ENCODE measurements around the gene FMNL1. TPM values are rescaled to one million over a fixed set of nuclear protein-coding genes. Genes with fewer than 3 reads are reported as not detected.

The FMNL1 gene
- total and polyA plus RNA-seq, 4 donors: 1.5 to 7.4 (median 4.8) TPM

DNA sequence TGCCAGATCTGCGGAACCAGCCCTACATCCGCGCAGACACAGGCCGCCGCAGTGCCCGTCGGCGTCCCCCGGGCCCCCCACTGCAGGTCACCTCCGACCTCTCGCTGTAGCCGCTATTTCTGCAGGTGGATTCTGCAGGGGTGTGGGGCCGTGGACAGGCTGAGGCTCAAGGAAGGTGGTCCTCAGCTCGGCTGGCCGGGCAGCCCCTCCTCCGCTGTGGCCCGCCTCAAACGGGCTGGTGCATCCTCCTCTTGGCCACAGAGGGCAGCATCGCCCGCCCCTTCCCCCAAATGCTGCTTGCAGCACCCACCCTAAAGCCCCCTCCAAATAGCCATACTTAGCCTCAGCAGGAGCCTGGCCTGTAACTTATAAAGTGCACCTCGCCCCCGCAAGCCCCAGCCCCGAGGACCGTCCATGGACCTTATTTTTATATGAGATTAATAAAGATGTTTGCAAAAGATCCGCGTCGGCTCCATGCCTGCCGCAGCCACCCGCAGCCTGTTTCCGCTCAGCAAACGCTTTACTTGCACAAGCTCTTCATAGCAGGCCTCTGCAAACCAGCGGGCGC is 25.3 kb downstream of the FMNL1 start:
- H3K27me3 ChIP-seq (ENCODE audit: control insufficient read depth in 4 of 4, insufficient read depth in 4 of 4, low read length in 3 of 4): no peaks in the 10 kb centered on the region
- H3K36me3 ChIP-seq (ENCODE audit: control insufficient read depth in 4 of 4, insufficient read depth in 3 of 4, low read depth in 1 of 4, low read length in 3 of 4): no peaks in the 10 kb centered on the region
- no peak for DNase-seq (ENCODE audit: low spot score)
- H3K9me3 ChIP-seq (ENCODE audit: control insufficient read depth in 4 of 4, low read length in 3 of 4): no peaks in the 10 kb centered on the region
- no peak overlapping the region for H3K9ac ChIP-seq (ENCODE audit: low read depth in 1 of 2, low read length in 2 of 2)
- 17% methylated on average over 33 of the region's 33 CpGs for WGBS
- H3K4me3 ChIP-seq (ENCODE audit: low read depth in 1 of 3, low read length in 3 of 3): peak overlapping the region in 2 of 3 donors; percentile 48 to 66
- H3K27ac ChIP-seq (ENCODE audit: low read depth in 1 of 2, low read length in 2 of 2): peak overlapping the region; percentile 41 to 51
- peaks cover 5 to 14% (median 9%) of the 10 kb centered on the region in 4 donors for H3K4me1 ChIP-seq (ENCODE audit: control insufficient read depth in 4 of 4, insufficient read depth in 4 of 4, low read length in 3 of 4)
- TF ChIP-seq, protein P1, sequence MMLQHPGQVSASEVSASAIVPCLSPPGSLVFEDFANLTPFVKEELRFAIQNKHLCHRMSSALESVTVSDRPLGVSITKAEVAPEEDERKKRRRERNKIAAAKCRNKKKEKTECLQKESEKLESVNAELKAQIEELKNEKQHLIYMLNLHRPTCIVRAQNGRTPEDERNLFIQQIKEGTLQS (IDR thresholded peaks at IDR 0.05): no peak
- TF ChIP-seq FOXA2 (IDR thresholded peaks at IDR 0.05) (no peak), SP1 (IDR thresholded peaks at IDR 0.05) (no peak), RXRA (IDR thresholded peaks at IDR 0.05) (no peak), FOXA1 (IDR thresholded peaks at IDR 0.05) (no peak), TAF1 (conservative IDR thresholded peaks at IDR 0.05) (no peak), RAD21 (IDR thresholded peaks at IDR 0.05) (peak in 1 of 2 donors; percentile 48), EGR1 (IDR thresholded peaks at IDR 0.05; ENCODE audit: low read depth in 2 of 2) (no peak), GABPA (IDR thresholded peaks at IDR 0.05 in 1 of 2, conservative IDR thresholded peaks at IDR 0.05 in 1 of 2) (no peak), NR2F2 (IDR thresholded peaks at IDR 0.05) (no peak), YY1 (IDR thresholded peaks at IDR 0.05) (no peak), JUND (IDR thresholded peaks at IDR 0.05) (no peak)
- TF ChIP-seq, protein P2, sequence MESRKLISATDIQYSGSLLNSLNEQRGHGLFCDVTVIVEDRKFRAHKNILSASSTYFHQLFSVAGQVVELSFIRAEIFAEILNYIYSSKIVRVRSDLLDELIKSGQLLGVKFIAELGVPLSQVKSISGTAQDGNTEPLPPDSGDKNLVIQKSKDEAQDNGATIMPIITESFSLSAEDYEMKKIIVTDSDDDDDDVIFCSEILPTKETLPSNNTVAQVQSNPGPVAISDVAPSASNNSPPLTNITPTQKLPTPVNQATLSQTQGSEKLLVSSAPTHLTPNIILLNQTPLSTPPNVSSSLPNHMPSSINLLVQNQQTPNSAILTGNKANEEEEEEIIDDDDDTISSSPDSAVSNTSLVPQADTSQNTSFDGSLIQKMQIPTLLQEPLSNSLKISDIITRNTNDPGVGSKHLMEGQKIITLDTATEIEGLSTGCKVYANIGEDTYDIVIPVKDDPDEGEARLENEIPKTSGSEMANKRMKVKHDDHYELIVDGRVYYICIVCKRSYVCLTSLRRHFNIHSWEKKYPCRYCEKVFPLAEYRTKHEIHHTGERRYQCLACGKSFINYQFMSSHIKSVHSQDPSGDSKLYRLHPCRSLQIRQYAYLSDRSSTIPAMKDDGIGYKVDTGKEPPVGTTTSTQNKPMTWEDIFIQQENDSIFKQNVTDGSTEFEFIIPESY (IDR thresholded peaks at IDR 0.05): no peak
- TF ChIP-seq, protein P3, sequence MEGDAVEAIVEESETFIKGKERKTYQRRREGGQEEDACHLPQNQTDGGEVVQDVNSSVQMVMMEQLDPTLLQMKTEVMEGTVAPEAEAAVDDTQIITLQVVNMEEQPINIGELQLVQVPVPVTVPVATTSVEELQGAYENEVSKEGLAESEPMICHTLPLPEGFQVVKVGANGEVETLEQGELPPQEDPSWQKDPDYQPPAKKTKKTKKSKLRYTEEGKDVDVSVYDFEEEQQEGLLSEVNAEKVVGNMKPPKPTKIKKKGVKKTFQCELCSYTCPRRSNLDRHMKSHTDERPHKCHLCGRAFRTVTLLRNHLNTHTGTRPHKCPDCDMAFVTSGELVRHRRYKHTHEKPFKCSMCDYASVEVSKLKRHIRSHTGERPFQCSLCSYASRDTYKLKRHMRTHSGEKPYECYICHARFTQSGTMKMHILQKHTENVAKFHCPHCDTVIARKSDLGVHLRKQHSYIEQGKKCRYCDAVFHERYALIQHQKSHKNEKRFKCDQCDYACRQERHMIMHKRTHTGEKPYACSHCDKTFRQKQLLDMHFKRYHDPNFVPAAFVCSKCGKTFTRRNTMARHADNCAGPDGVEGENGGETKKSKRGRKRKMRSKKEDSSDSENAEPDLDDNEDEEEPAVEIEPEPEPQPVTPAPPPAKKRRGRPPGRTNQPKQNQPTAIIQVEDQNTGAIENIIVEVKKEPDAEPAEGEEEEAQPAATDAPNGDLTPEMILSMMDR (IDR thresholded peaks at IDR 0.05; ENCODE audit: low read depth, low read length, missing input control): peak; percentile 12
- TF ChIP-seq, protein P4, sequence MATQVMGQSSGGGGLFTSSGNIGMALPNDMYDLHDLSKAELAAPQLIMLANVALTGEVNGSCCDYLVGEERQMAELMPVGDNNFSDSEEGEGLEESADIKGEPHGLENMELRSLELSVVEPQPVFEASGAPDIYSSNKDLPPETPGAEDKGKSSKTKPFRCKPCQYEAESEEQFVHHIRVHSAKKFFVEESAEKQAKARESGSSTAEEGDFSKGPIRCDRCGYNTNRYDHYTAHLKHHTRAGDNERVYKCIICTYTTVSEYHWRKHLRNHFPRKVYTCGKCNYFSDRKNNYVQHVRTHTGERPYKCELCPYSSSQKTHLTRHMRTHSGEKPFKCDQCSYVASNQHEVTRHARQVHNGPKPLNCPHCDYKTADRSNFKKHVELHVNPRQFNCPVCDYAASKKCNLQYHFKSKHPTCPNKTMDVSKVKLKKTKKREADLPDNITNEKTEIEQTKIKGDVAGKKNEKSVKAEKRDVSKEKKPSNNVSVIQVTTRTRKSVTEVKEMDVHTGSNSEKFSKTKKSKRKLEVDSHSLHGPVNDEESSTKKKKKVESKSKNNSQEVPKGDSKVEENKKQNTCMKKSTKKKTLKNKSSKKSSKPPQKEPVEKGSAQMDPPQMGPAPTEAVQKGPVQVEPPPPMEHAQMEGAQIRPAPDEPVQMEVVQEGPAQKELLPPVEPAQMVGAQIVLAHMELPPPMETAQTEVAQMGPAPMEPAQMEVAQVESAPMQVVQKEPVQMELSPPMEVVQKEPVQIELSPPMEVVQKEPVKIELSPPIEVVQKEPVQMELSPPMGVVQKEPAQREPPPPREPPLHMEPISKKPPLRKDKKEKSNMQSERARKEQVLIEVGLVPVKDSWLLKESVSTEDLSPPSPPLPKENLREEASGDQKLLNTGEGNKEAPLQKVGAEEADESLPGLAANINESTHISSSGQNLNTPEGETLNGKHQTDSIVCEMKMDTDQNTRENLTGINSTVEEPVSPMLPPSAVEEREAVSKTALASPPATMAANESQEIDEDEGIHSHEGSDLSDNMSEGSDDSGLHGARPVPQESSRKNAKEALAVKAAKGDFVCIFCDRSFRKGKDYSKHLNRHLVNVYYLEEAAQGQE (IDR thresholded peaks at IDR 0.05): no peak

Data from liver (tissue), 9 donors.